ENCODE results near the gene FOXL2.

GRCh38 chr3:138987181-138987580, 40.2 kb upstream of the FOXL2 start:
- no peak for TF ChIP-seq CTCF (IDR thresholded peaks at IDR 0.05; ENCODE audit: low read depth, low read length, missing input control)
- TF ChIP-seq REST (IDR thresholded peaks at IDR 0.05) = no peak
- TF ChIP-seq HNF4G (IDR thresholded peaks at IDR 0.05) = no peak
- TF ChIP-seq NR2F2 (IDR thresholded peaks at IDR 0.05) = no peak

Measured in liver (tissue), 3 donors.